ENCODE results near the gene USH2A. TPM values are rescaled to one million over a fixed set of nuclear protein-coding genes. Genes with fewer than 3 reads are reported as not detected.

Gene USH2A
- total RNA-seq, 4 donors from 2014 or later: 0.08 to 0.18 TPM; not detected in 2

DNA sequence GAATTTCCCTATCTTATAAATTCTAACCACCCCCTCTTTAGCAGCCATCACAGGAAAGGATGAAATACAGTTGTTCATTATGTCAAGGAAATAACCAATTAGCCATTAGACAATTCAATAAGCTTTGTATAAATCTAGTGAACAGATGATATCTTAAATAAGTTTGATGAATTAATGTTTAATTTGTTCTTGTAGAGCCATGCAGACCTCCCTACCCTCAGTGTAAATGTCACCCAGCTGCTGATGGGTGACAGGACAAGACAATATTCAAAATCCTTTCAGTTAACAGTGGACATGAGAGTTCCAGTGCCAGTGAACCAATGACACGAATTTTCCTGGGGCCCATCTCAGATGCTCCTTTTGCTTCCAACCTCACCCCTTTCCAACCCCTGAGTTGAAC, 460.2 kb downstream of the USH2A start:
- Histone ChIP-seq H3K4me1 (no peaks in the 10 kb centered on the region), H3K36me3 (no peaks in the 10 kb centered on the region), H3K27ac (no peak overlapping the region), H3K4me3 (no peak overlapping the region), H3K9me3 (no peaks in the 10 kb centered on the region), H3K27me3 (peaks cover under 1% of the 10 kb centered on the region)
- no peak for TF ChIP-seq POLR2A (IDR thresholded peaks at IDR 0.05)
- TF ChIP-seq, protein P1, sequence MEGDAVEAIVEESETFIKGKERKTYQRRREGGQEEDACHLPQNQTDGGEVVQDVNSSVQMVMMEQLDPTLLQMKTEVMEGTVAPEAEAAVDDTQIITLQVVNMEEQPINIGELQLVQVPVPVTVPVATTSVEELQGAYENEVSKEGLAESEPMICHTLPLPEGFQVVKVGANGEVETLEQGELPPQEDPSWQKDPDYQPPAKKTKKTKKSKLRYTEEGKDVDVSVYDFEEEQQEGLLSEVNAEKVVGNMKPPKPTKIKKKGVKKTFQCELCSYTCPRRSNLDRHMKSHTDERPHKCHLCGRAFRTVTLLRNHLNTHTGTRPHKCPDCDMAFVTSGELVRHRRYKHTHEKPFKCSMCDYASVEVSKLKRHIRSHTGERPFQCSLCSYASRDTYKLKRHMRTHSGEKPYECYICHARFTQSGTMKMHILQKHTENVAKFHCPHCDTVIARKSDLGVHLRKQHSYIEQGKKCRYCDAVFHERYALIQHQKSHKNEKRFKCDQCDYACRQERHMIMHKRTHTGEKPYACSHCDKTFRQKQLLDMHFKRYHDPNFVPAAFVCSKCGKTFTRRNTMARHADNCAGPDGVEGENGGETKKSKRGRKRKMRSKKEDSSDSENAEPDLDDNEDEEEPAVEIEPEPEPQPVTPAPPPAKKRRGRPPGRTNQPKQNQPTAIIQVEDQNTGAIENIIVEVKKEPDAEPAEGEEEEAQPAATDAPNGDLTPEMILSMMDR (IDR thresholded peaks at IDR 0.05): no peak
- TF ChIP-seq POLR2AphosphoS5 (IDR thresholded peaks at IDR 0.05): no peak
- no peak for TF ChIP-seq EP300 (IDR thresholded peaks at IDR 0.05)
- 23% methylated on average over 1 of the region's 1 CpG for WGBS
- DNase-seq (ENCODE audit: low spot score in 2 of 2): no peak

DNA sequence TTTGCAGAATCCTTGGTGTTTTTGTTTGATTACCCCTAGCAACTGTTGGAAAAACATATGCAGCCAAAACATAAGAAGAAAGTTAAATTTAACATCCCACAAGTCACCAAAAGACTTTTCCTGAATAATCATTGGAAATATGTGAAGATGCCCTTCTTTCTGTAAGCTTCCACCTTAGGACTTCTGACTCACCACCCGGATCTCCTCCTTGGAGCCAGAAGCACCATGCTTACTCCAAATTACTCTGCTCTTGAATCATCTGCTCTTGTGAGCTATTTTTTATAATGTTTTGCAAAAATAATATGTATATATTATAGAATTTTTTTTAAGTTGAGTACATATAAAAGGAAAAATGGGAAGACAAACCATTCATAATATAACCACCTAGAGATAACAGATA, 464.4 kb downstream of the USH2A start:
- Histone ChIP-seq H3K36me3 (no peaks in the 10 kb centered on the region), H3K27me3 (peaks cover 4% of the 10 kb centered on the region), H3K27ac (no peak overlapping the region), H3K4me1 (no peaks in the 10 kb centered on the region), H3K4me3 (no peak overlapping the region), H3K9me3 (no peaks in the 10 kb centered on the region)
- 61% methylated on average over 1 of the region's 1 CpG for WGBS
- DNase-seq (ENCODE audit: low spot score in 2 of 2): no peak
- TF ChIP-seq POLR2AphosphoS5 (IDR thresholded peaks at IDR 0.05): no peak
- no peak for TF ChIP-seq POLR2A (IDR thresholded peaks at IDR 0.05)
- no peak for TF ChIP-seq EP300 (IDR thresholded peaks at IDR 0.05)
- TF ChIP-seq, protein P1 (IDR thresholded peaks at IDR 0.05): no peak

DNA sequence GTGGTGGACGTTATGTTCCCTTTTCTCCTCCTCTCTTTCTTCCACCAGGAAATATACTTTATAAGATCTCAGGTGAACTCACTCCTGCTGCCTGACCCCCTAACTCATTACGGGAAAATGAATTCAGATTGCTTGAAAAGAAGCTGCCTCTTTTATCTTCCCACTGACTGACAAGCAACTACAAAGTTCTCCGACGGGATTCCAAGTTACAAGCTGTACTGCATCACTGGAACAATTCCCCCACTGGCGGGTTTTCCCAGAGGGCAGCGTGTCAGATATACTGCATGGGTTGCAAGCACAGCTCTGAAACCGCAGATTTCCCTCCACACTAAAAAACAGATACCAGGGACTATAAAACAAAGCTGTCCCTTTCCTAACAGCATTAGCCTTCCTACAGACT, 465.6 kb downstream of the USH2A start:
- Histone ChIP-seq H3K27ac (no peak overlapping the region), H3K27me3 (peaks cover 4% of the 10 kb centered on the region), H3K4me1 (no peaks in the 10 kb centered on the region), H3K9me3 (no peaks in the 10 kb centered on the region), H3K4me3 (no peak overlapping the region), H3K36me3 (no peaks in the 10 kb centered on the region)
- WGBS: 19% methylated on average over 7 of the region's 7 CpGs
- TF ChIP-seq POLR2AphosphoS5 (IDR thresholded peaks at IDR 0.05) (no peak), POLR2A (IDR thresholded peaks at IDR 0.05) (no peak), EP300 (IDR thresholded peaks at IDR 0.05) (no peak)
- TF ChIP-seq, protein P1 (IDR thresholded peaks at IDR 0.05): no peak
- DNase-seq (ENCODE audit: low spot score in 2 of 2): no peak

DNA sequence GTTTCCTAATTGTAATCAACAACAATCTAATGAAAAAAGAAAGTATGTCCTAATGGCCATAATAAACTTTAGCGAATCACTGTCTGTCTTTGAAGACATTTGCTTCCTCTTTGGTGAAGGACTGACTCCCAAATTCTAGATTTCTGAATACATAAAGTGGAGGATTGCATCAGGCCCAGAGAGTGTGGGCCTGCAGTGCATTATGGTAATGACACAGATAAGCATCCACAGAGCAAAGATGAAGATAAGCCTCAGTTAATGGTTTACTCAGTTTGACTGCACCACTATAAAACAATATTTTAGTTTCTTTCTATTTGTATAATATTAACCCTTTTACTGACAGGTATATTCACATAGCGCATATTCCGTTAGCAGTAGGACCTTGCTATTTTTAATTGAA, 490.7 kb downstream of the USH2A start:
- H3K4me3 ChIP-seq: no peak overlapping the region
- H3K9me3 ChIP-seq: no peaks in the 10 kb centered on the region
- DNase-seq (ENCODE audit: low spot score in 2 of 2): no peak
- TF ChIP-seq EP300 (IDR thresholded peaks at IDR 0.05) (no peak), POLR2A (IDR thresholded peaks at IDR 0.05) (no peak), POLR2AphosphoS5 (IDR thresholded peaks at IDR 0.05) (no peak)
- TF ChIP-seq, protein P1 (IDR thresholded peaks at IDR 0.05): no peak
- no peaks in the 10 kb centered on the region for H3K36me3 ChIP-seq
- 92% methylated on average over 3 of the region's 3 CpGs for WGBS
- H3K27ac ChIP-seq: no peak overlapping the region
- no peaks in the 10 kb centered on the region for H3K4me1 ChIP-seq
- H3K27me3 ChIP-seq: no peaks in the 10 kb centered on the region

DNA sequence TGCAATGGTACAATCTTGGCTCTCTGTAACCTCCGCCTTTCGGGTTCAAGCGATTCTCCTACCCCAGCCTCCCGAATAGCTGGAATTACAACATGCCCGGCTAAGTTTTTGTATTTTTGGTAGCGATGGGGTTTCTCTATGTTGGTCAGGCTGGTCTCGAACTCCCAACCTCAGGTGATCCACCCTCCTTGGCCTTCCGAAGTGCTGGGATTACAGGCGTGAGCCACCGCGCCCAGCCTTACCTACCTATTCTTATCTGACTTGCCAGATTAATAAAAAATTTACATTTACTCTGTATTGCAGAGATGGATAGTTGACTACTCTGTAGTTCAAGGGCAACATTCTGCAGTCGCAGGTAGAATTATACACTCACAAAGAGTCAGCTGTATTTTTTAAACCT, 496.6 kb downstream of the USH2A start:
- TF ChIP-seq EP300 (IDR thresholded peaks at IDR 0.05) (no peak), POLR2AphosphoS5 (IDR thresholded peaks at IDR 0.05) (no peak), POLR2A (IDR thresholded peaks at IDR 0.05) (no peak)
- TF ChIP-seq, protein P1 (IDR thresholded peaks at IDR 0.05): no peak
- no peak overlapping the region for H3K4me3 ChIP-seq
- no peak overlapping the region for H3K27ac ChIP-seq
- 96% methylated on average over 12 of the region's 12 CpGs for WGBS
- no peaks in the 10 kb centered on the region for H3K4me1 ChIP-seq
- no peaks in the 10 kb centered on the region for H3K36me3 ChIP-seq
- H3K9me3 ChIP-seq: no peaks in the 10 kb centered on the region
- DNase-seq (ENCODE audit: low spot score in 2 of 2): no peak
- H3K27me3 ChIP-seq: no peaks in the 10 kb centered on the region
